Measurements from ENCODE around the gene SPRY1.

The SPRY1 gene

DNA sequence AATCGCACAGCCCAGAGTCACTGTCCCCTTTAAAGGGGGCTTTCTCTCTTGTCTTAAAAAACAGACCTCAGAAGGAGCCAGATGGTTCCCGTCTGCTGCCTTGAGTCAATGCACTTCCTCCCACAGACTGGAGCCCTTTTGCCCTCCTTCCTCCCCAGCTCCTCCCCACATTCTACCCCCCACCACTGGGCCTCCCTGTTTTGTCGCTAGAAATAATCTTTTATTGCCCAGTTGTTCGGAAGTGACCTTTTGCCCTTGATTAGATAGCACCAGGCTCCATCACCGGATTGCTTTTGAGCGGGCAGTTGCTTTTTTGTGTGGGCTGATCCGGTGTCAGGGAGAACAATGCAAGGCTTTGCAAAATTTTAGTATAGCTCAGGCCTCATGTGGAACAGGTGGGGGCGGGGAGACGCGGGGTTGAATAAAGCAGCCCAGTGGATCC lies 47.7 kb downstream of the SPRY1 start:
- DNase-seq (peak; percentile 69), ATAC-seq (peak; percentile 87)

DNA sequence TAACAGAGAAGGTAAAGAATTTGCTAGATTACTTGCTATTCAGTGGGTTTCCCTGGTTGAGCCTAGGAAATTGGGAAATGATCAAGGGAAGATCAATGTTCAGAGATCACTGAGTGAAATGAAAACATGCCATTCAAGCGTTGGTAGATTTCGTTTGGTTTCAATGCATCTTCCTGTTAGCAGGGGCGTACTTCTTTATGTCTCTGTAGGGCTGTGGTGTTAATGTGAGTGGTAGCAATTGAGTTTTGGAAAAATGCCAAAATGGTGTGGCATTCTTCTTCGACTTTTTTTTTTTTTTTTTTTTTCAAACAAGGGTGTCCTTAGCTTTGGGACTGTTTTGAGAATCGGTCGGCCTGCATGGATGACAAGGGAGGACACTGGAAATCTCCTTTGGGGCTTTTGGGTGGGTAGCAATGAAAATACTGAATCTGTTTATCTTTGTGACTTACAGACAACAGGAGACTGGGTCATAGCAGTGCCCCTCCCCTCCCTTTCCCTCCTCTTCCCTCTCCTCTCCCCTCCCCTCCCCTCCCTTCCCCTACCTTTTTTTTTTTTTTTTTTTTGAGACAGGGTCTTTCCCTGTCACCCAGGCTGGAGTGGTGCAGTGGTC lies 50.4 kb downstream of the SPRY1 start:
- no peak for DNase-seq
- no peak for ATAC-seq

DNA sequence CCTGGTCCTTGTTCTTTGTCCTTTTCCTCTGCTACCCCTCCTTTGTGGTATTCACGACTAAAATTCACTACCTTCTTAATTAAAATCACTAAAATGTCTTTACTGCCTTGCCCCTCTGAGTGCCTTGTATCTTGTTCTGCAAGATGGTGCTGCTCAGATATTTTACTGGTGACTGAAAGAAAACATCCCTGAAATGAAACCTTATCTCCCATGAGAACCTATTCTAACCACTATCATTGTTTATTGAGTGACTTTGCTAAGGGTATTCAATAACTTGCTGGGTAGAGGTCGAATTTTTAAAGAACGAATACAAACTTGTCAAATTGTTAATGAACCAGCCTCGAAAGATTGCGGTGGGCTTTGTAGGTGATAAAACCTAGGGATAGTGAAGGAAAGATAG lies 52.8 kb downstream of the SPRY1 start:
- ATAC-seq (peak; percentile 11), DNase-seq (no peak)

DNA sequence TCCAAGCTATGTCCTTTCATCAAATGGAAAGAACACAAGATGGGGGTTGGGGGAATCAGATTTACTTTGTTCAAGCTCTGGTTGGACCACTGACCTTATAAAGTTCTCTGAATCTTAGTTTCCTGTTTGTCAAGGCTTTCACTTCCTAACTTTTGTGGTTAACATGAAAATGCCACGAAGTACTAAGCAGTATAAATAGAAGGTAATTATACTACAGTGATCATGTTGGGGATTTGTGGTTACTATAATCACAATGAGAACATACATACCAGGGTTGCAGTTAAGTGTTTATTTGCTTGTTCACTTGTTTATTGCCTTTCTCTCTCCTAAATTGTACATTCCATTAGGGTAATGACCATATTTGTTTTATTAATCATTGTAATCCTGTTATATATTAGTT lies 53.2 kb downstream of the SPRY1 start:
- peak; percentile 70 for ATAC-seq
- DNase-seq: no peak

DNA sequence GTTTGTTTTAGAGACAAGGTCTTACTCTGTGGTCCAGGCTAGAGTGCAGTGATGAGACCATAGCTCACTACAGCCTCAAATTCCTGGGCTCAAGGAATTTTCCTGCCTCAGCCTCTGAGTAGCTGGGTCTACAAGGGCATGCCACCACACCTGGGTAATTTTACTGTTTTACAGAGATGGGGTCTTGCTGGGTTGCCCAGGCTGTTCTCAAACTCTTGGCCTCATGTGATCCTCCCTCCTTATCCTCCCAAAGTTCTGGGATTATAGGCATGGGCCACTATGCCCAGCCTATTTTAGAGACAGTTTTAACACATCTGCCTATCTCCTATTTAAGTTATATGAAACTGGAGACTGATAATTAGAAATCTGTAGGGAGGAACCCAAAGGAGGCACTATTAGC lies 53.8 kb downstream of the SPRY1 start:
- DNase-seq: no peak
- no peak for ATAC-seq

DNA sequence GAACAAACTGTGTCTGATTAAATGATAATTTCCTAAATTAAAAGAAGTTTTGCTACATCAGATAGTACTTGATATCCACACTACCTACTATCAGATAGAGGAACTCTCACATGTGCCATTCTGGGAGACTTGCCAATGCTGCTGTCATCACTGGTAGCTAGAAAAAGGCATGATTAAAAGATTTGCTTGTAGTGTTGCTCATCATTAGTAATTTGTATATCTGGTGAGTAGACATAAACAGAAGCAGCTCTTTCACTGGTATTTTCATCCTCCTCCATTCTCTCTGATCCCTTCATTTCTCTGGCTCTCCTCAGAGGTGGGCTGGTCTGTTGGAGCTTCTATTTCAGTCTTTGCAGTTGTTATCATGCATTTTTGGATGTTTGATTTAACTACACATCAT lies 56.0 kb downstream of the SPRY1 start:
- DNase-seq (peak; percentile 39), ATAC-seq (peak; percentile 30)

DNA sequence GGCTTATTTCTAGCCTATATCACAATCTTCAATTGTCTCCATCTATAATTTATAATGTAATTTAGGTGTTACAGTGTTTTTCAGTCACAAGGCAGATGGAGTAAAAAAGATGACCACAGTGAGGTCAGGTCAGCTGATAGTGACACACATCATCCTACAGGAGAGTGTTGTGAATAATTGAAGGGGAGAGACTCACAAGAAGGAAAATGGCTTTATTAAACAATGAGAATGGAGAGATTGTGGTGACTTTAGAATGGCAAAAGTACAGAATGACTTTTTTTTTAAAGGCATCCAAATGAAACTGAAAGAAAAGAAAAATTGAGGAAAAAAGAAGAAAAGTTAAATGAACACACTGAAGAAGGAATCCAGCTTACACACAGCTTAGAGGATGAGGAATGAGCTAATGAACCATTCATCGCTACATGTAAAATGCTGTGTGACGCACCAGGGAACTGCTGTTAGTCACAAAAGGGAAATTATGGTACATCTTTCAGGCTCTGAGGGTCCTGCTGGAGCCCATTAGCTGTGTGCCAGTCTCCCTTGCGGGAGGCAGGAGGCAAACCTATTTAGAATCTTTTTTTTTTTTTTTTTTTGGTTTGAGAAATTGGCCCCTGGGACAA lies 56.6 kb downstream of the SPRY1 start:
- no peak for DNase-seq
- peak; percentile 31 for ATAC-seq
